ENCODE measurements around the gene IPO9. TPM values are rescaled to one million over a fixed set of nuclear protein-coding genes. Genes with fewer than 3 reads are reported as not detected.

IPO9 gene
- total RNA-seq, 1 donor: 29.2 TPM

GRCh38 chr1:201791779-201792173, 37.2 kb upstream of the IPO9 start:
- DNase-seq (ENCODE audit: low read depth): peak; percentile 74
- H3K4me3 ChIP-seq (ENCODE audit: low read depth, low read length): no peak overlapping the region
- TF ChIP-seq CTCF (IDR thresholded peaks at IDR 0.05; ENCODE audit: insufficient read depth, low read length): no peak

- no peak overlapping the region for H3K4me3 ChIP-seq (ENCODE audit: low read depth, low read length)
- DNase-seq (ENCODE audit: low read depth): peak; percentile 91
- TF ChIP-seq CTCF (IDR thresholded peaks at IDR 0.05; ENCODE audit: insufficient read depth, low read length): peak; percentile 99
Measured at GRCh38 chr1:201792534-201793305, 36.2 kb upstream of the IPO9 start.

- no peak for DNase-seq (ENCODE audit: low read depth)
- TF ChIP-seq CTCF (IDR thresholded peaks at IDR 0.05; ENCODE audit: insufficient read depth, low read length): no peak
- H3K4me3 ChIP-seq (ENCODE audit: low read depth, low read length): no peak overlapping the region
Measured at GRCh38 chr1:201793306-201793925, 35.5 kb upstream of the IPO9 start.

- H3K4me3 ChIP-seq (ENCODE audit: low read depth, low read length): no peak overlapping the region
- peak; percentile 52 for TF ChIP-seq CTCF (IDR thresholded peaks at IDR 0.05; ENCODE audit: insufficient read depth, low read length)
- peak; percentile 63 for DNase-seq (ENCODE audit: low read depth)
Measured at GRCh38 chr1:201795066-201795465, 33.9 kb upstream of the IPO9 start.

- no peak for DNase-seq (ENCODE audit: low read depth)
- no peak for TF ChIP-seq CTCF (IDR thresholded peaks at IDR 0.05; ENCODE audit: insufficient read depth, low read length)
- no peak overlapping the region for H3K4me3 ChIP-seq (ENCODE audit: low read depth, low read length)
Measured at GRCh38 chr1:201800246-201800645, 28.7 kb upstream of the IPO9 start.

- no peak overlapping the region for H3K4me3 ChIP-seq (ENCODE audit: low read depth, low read length)
- DNase-seq (ENCODE audit: low read depth): no peak
- no peak for TF ChIP-seq CTCF (IDR thresholded peaks at IDR 0.05; ENCODE audit: insufficient read depth, low read length)
Measured at GRCh38 chr1:201806801-201807200, 22.2 kb upstream of the IPO9 start.
